Cardiac muscle cell (in vitro differentiated cells and primary cell): Measurements from ENCODE around the gene RIMS4. TPM values are rescaled to one million over a fixed set of nuclear protein-coding genes. Genes with fewer than 3 reads are reported as not detected.

Experiments used
- DNase-seq, 2 donors: peaks; one replicate each; pipeline versions ENCODE4 v3.0.0 to v3.0.0-alpha.2; 2010 to 2017; ENCODE audit warnings: low read depth in 1 of 2, low spot score in 1 of 2
- H3K27ac ChIP-seq: fragments of 200-600 bp; sonication (generic); 2 replicates; pipeline ENCODE4 v1.5.1; 2016
- H3K27me3 ChIP-seq: fragments of 200-600 bp; sonication (generic); 2 replicates; pipeline ENCODE4 v1.6.0; 2016; ENCODE audit warnings: control low read depth
- H3K36me3 ChIP-seq: fragments of 200-600 bp; sonication (generic); 2 replicates; pipeline ENCODE4 v1.5.1; 2016; ENCODE audit warnings: control low read depth
- H3K4me1 ChIP-seq: fragments of 200-600 bp; sonication (generic); 2 replicates; pipeline ENCODE4 v1.8.1; 2017; ENCODE audit warnings: low read depth, mild to moderate bottlenecking, mixed run types
- H3K4me3 ChIP-seq: fragments of 200-600 bp; sonication (generic); 2 replicates; pipeline ENCODE4 v1.5.1; 2016; ENCODE audit warnings: mild to moderate bottlenecking
- H3K9me3 ChIP-seq: fragments of 200-600 bp; sonication (generic); 2 replicates; pipeline ENCODE4 v1.5.1; 2017; ENCODE audit warnings: low read depth, mild to moderate bottlenecking, control low read depth
- CTCF ChIP-seq: IDR thresholded peaks from 2 replicates; pipeline ENCODE4 v1.5.1; 2012; ENCODE audit warnings: low read depth, mild to moderate bottlenecking, low read length
- polyA plus RNA-seq: library from polyadenylated mRNA; unstranded; fragments of >200 nt; fragmentation: Nextera tagmentation; extraction: Ambion mirVana; gene quantifications from 2 replicates; pipeline ENCODE4 v1.2.1, GENCODE V29; 2016
- total RNA-seq: library from RNA; depleted of rRNA; stranded (reverse); fragments of >200 nt; gene quantifications from 2 replicates; pipeline ENCODE4 v1.2.3, GENCODE V29; 2016

Gene RIMS4
- total and polyA plus RNA-seq, 2 experiments from 2014 or later, result 3.6 to 4.3 TPM

- no peak overlapping the region for H3K4me3 ChIP-seq
Observed at GRCh38 chr20:44850837-44851236, 40.5 kb upstream of the RIMS4 start.

GRCh38 chr20:44850272-44850671 is 39.9 kb upstream of the RIMS4 start:
- Histone ChIP-seq H3K36me3 (no peaks in the 10 kb centered on the region), H3K4me1 (no peaks in the 10 kb centered on the region), H3K9me3 (no peaks in the 10 kb centered on the region), H3K4me3 (no peak overlapping the region), H3K27me3 (no peaks in the 10 kb centered on the region), H3K27ac (no peak overlapping the region)
- TF ChIP-seq CTCF, result no peak
- DNase-seq, result no peak

More at GRCh38 chr20:44850837-44851236, 40.5 kb upstream of the RIMS4 start:
- Histone ChIP-seq H3K27me3 (no peaks in the 10 kb centered on the region), H3K36me3 (no peaks in the 10 kb centered on the region), H3K27ac (no peak overlapping the region), H3K4me1 (no peaks in the 10 kb centered on the region), H3K9me3 (no peaks in the 10 kb centered on the region)
- no peak for TF ChIP-seq CTCF
- no peak for DNase-seq

- DNase-seq, result no peak
- TF ChIP-seq CTCF, result no peak
Observed at GRCh38 chr20:44849703-44850102, 39.4 kb upstream of the RIMS4 start.

DNA sequence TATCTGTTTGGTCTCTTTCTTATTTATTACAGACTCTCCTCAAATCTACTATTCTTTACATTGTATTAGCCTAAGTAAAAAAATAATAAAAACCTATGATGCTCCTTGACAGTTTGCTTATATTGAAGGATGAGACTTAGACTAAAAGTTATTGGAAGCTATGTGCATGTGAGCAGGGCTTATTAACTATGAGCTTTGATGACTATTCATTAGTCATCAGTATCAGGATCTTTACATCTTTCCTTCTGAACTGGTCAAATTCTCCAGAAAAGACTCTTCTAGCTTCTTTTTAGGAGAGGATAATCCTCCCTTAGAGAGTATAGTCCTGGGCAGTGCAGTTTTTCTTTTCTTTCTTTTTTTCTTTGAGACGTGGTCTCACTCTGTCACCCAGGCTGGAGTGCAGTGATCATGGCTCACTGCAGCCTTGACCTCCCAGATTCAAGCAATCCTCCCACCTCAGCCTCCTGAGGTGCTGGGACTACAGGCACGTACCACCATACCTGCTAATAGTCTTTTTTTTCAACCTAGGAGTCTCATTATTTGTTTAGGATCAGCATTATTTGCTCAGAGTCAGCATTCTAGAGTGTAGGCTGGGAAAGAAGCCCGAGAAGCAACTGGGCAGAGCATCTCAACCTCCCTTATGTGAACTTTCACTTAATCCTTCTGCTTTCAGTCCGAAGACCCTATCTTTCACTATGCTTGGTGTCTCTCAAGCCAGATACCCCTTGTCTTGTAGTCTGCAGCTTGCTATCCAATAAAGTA is 38.1 kb upstream of the RIMS4 start:
- no peak overlapping the region for H3K4me3 ChIP-seq
- no peak for TF ChIP-seq CTCF
- H3K27me3 ChIP-seq, result no peaks in the 10 kb centered on the region
- no peaks in the 10 kb centered on the region for H3K9me3 ChIP-seq
- no peaks in the 10 kb centered on the region for H3K4me1 ChIP-seq
- no peak overlapping the region for H3K27ac ChIP-seq
- H3K36me3 ChIP-seq, result no peaks in the 10 kb centered on the region
- no peak for DNase-seq

More at GRCh38 chr20:44849703-44850102, 39.4 kb upstream of the RIMS4 start:
- Histone ChIP-seq H3K4me3 (no peak overlapping the region), H3K4me1 (no peaks in the 10 kb centered on the region), H3K9me3 (no peaks in the 10 kb centered on the region), H3K27me3 (no peaks in the 10 kb centered on the region), H3K27ac (no peak overlapping the region), H3K36me3 (no peaks in the 10 kb centered on the region)

DNA sequence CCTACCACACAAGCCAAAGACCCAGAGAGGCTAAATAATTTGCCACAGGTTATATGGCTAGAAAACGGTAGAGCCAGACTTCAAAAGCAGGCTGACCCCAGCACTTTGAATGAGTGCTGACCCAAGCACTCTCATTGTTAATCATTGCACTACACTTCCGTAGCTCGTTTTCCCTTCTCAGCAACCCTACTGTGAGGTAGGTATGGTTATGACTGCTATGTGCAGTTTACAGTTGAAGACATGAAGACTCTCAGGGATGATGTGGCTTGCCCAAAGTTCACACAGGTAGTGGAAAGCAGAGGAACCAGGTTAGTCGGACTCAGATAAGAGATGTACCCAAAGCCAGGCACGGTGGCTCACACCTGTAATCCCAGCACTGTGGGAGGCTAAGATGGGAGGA is 33.5 kb upstream of the RIMS4 start:
- H3K4me1 ChIP-seq, result no peaks in the 10 kb centered on the region
- no peak overlapping the region for H3K4me3 ChIP-seq
- no peak for DNase-seq
- H3K36me3 ChIP-seq, result no peaks in the 10 kb centered on the region
- TF ChIP-seq CTCF, result no peak
- no peak overlapping the region for H3K27ac ChIP-seq
- H3K9me3 ChIP-seq, result no peaks in the 10 kb centered on the region
- no peaks in the 10 kb centered on the region for H3K27me3 ChIP-seq
